AG08396 (cell line): ENCODE data around the gene PLCD3.

ENCODE experiments used
- DNase-seq: peaks from one replicate; pipeline ENCODE4 v3.0.0; 2012; ENCODE audit warnings: low spot score, mixed read lengths

Gene PLCD3

GRCh38 chr17:45070001-45070400 lies 62.3 kb downstream of the PLCD3 start:
- no peak for DNase-seq

GRCh38 chr17:45067637-45068036 lies 64.7 kb downstream of the PLCD3 start:
- DNase-seq = no peak

GRCh38 chr17:45063198-45063597 lies 69.1 kb downstream of the PLCD3 start:
- DNase-seq = no peak

GRCh38 chr17:45061606-45062205 lies 70.6 kb downstream of the PLCD3 start:
- DNase-seq = no peak

GRCh38 chr17:45060797-45061605 lies 71.3 kb downstream of the PLCD3 start, which contains the start of gene NMT1:
Gene NMT1, plus strand, starts transcription at chr17:45061317. Its CDS starts 13 bp downstream, at chr17:45061330.
- DNase-seq = peak; percentile 96

GRCh38 chr17:45060382-45060796 lies 71.9 kb downstream of the PLCD3 start:
- no peak for DNase-seq
